RCC 7860 (cell line): Measurements from ENCODE around the gene COMMD7.
A peak's percentile ranks its signal among the peaks of the same experiment; 100 is the strongest.

Experiments
- DNase-seq: peaks from one replicate; pipeline ENCODE4 v3.0.0-alpha.2; 2015; ENCODE audit warnings: low spot score
- FAIRE-seq: peaks from 2 replicates; lab custom pipeline; 2012; peaks lifted over from hg19 to GRCh38; lab: Jason Lieb, UNC

The COMMD7 gene

GRCh38 chr20:32652739-32653526, 90.3 kb downstream of the COMMD7 start:
- DNase-seq: peak; percentile 82
- no peak for FAIRE-seq
